Activated CD4-positive, alpha-beta T cell treated with anti-CD3 and anti-CD28 coated beads, Interleukin-2, Interleukin-6, amounts not matched to agents 100 ng/mL and 50 ng/mL, durations not matched to agents 16 hours and 8 hours (primary cell): ENCODE results near the gene ARHGEF16.

Source experiments
- DNase-seq: peaks from one replicate; pipeline ENCODE4 v3.0.0-alpha.2; 2020

ARHGEF16 gene

GRCh38 chr1:3453891-3454810 lies at the start of gene ARHGEF16:
ARHGEF16 (plus strand) TSS chr1:3454665; CDS start chr1:3463085, 8,420 bp downstream.
- DNase-seq, result peak; percentile 17

GRCh38 chr1:3404801-3405200 lies 49.7 kb upstream of the ARHGEF16 start:
- no peak for DNase-seq

GRCh38 chr1:3405491-3405890 lies 49.0 kb upstream of the ARHGEF16 start:
- no peak for DNase-seq

GRCh38 chr1:3405974-3406867 lies 48.2 kb upstream of the ARHGEF16 start:
- DNase-seq, result no peak

- no peak for DNase-seq
Measured at GRCh38 chr1:3407021-3407420, 47.4 kb upstream of the ARHGEF16 start.

GRCh38 chr1:3408751-3409266 lies 45.7 kb upstream of the ARHGEF16 start:
- DNase-seq, result no peak

GRCh38 chr1:3409366-3410141 lies 44.9 kb upstream of the ARHGEF16 start:
- no peak for DNase-seq

GRCh38 chr1:3410142-3410925 lies 44.1 kb upstream of the ARHGEF16 start:
- DNase-seq, result no peak

- DNase-seq, result no peak
Measured at GRCh38 chr1:3411806-3412205, 42.7 kb upstream of the ARHGEF16 start.

- DNase-seq, result no peak
Measured at GRCh38 chr1:3412376-3412775, 42.1 kb upstream of the ARHGEF16 start.

GRCh38 chr1:3413975-3414710 lies 40.3 kb upstream of the ARHGEF16 start:
- DNase-seq, result no peak

GRCh38 chr1:3415260-3416090 lies 39.0 kb upstream of the ARHGEF16 start:
- DNase-seq, result no peak

GRCh38 chr1:3417082-3417739 lies 37.3 kb upstream of the ARHGEF16 start:
- DNase-seq, result no peak

GRCh38 chr1:3417934-3418333 lies 36.5 kb upstream of the ARHGEF16 start:
- no peak for DNase-seq

GRCh38 chr1:3418600-3418999 lies 35.9 kb upstream of the ARHGEF16 start:
- no peak for DNase-seq

GRCh38 chr1:3419415-3420204 lies 34.9 kb upstream of the ARHGEF16 start:
- no peak for DNase-seq

GRCh38 chr1:3420218-3420951 lies 34.1 kb upstream of the ARHGEF16 start:
- DNase-seq, result no peak

- DNase-seq, result no peak
Measured at GRCh38 chr1:3422638-3423037, 31.8 kb upstream of the ARHGEF16 start.
